Activated CD8-positive, alpha-beta memory T cell treated with anti-CD3 and anti-CD28 coated beads for 1 hour (primary cell): Measurements from ENCODE around the gene RAB8B.

Experiments used
- DNase-seq, 2 donors: peaks; one replicate each; pipeline ENCODE4 v3.0.0-alpha.2; 2020; ENCODE audit warnings: low read depth in 1 of 2; ENCODE audit errors: extremely low read depth in 1 of 2

RAB8B gene

GRCh38 chr15:63188926-63189871 is at the start of gene RAB8B:
RAB8B (plus strand) TSS chr15:63189606; CDS start chr15:63189625, 19 bp downstream.
- DNase-seq: peak; percentile 93 to 100

- DNase-seq: no peak
Measured at GRCh38 chr15:63140936-63141335, 48.5 kb upstream of the RAB8B start.

GRCh38 chr15:63145426-63145825 is 44.0 kb upstream of the RAB8B start:
- DNase-seq: no peak

GRCh38 chr15:63146684-63147083 is 42.7 kb upstream of the RAB8B start:
- no peak for DNase-seq

- no peak for DNase-seq
Measured at GRCh38 chr15:63151665-63152064, 37.7 kb upstream of the RAB8B start.

GRCh38 chr15:63155486-63155885 is 33.9 kb upstream of the RAB8B start:
- DNase-seq: no peak

GRCh38 chr15:63156086-63156710 is 33.2 kb upstream of the RAB8B start:
- DNase-seq: no peak

GRCh38 chr15:63156755-63157117 is 32.7 kb upstream of the RAB8B start:
- no peak for DNase-seq

- DNase-seq: peak; percentile 63 to 76
Measured at GRCh38 chr15:63157118-63157843, 32.1 kb upstream of the RAB8B start, which contains the start of gene RPS27L. RPS27L (minus strand) TSS chr15:63157477; CDS start chr15:63157405, 72 bp downstream.

- DNase-seq: no peak
Measured at GRCh38 chr15:63157891-63158431, 31.4 kb upstream of the RAB8B start.

- DNase-seq: no peak
Measured at GRCh38 chr15:63160638-63161037, 28.8 kb upstream of the RAB8B start.

- DNase-seq: no peak
Measured at GRCh38 chr15:63163217-63163616, 26.2 kb upstream of the RAB8B start.

- DNase-seq: no peak
Measured at GRCh38 chr15:63165166-63165859, 24.1 kb upstream of the RAB8B start.

GRCh38 chr15:63166219-63166618 is 23.2 kb upstream of the RAB8B start:
- no peak for DNase-seq

- no peak for DNase-seq
Measured at GRCh38 chr15:63169788-63170187, 19.6 kb upstream of the RAB8B start.

GRCh38 chr15:63172376-63172775 is 17.0 kb upstream of the RAB8B start:
- no peak for DNase-seq

- no peak for DNase-seq
Measured at GRCh38 chr15:63172851-63173451, 16.5 kb upstream of the RAB8B start.

- DNase-seq: no peak
Measured at GRCh38 chr15:63176302-63176701, 13.1 kb upstream of the RAB8B start.

GRCh38 chr15:63178034-63178433 is 11.4 kb upstream of the RAB8B start:
- no peak for DNase-seq

- no peak for DNase-seq
Measured at GRCh38 chr15:63180746-63181145, 8.7 kb upstream of the RAB8B start.
